Spleen (tissue), 3 donors: Measurements from ENCODE around the gene MT1G.

Source experiments
- POLR2A ChIP-seq, 3 donors: fragments of 450-650 bp; IDR thresholded peaks; one replicate each; pipeline ENCODE4 v1.5.1; 2017; ENCODE audit warnings: antibody characterized with exemption in 3 of 3, mild to moderate bottlenecking in 1 of 3
- POLR2AphosphoS5 ChIP-seq, 3 donors: sonication (generic); formaldehyde crosslinking; IDR thresholded peaks; one replicate each; pipeline ENCODE4 v1.5.1; 2017; ENCODE audit warnings: antibody characterized with exemption in 3 of 3

GRCh38 chr16:56633535-56633934 is 34.3 kb downstream of the MT1G start:
- TF ChIP-seq POLR2A (IDR thresholded peaks at IDR 0.05), result no peak
- no peak for TF ChIP-seq POLR2AphosphoS5 (IDR thresholded peaks at IDR 0.05)
